ENCODE results near the gene GGN. TPM values are rescaled to one million over a fixed set of nuclear protein-coding genes. Genes with fewer than 3 reads are reported as not detected.
"Not testable (repeated sequence)": the region's sequence is repeated elsewhere in the genome, so short reads cannot be mapped to it uniquely, and the experiment has no call there.

The GGN gene
- total and polyA plus RNA-seq, 2 of the 13 experiments (the other 11 are each of a cell fraction or from before 2014, with no cell fraction given) = not detected

GRCh38 chr19:38362946-38363688 is 24.7 kb downstream of the GGN start:
- intact Hi-C loops (cut with micrococcal nuclease; ENCODE audit: unreplicated experiment) = loop anchor here (1.0 kb wide), 1 partner anchor 7 kb away; no protein-coding TSS in a partner anchor

More at GRCh38 chr19:38362946-38363688, 24.7 kb downstream of the GGN start:
- Histone ChIP-seq H3K4me1 (ENCODE audit: insufficient read depth, low read length) (peaks cover 45% of the 10 kb centered on the region), H3K27me3 (ENCODE audit: control insufficient read depth in 1 of 2, insufficient read depth in 2 of 2, low read length in 2 of 2) (peaks cover 14 to 39% of the 10 kb centered on the region in 2 experiments; a peak in 4 of 5 replicates), H3K4me2 (ENCODE audit: low read depth, low read length) (peak overlapping the region; percentile 88), H3K4me3 (replicated peaks in 1 of 3; ENCODE audit: insufficient read depth in 1 of 3, low read depth in 2 of 3, low read length in 3 of 3) (peak overlapping the region; percentile 57 to 75 (median 62); a peak in 3 of 6 replicates)
- DNase-seq (ENCODE audit: low spot score); H3K79me2 ChIP-seq (ENCODE audit: insufficient read depth, low read length); BruUV-seq (replicated peaks); H3K9me3 ChIP-seq (ENCODE audit: low read length); H2AFZ ChIP-seq (ENCODE audit: low read length); ATAC-seq; FAIRE-seq; H4K20me1 ChIP-seq (ENCODE audit: insufficient read depth, low read length); in situ Hi-C loops (cut with HindIII; ENCODE audit: extremely low pct_ligation_motif_present, low pct_unique_long_range_greater_than_20kb); H3K27ac ChIP-seq (ENCODE audit: extremely low read length, insufficient read depth, low read length); CTCF ChIA-PET (ENCODE audit: low intra/inter-chr PET ratio, low total read pairs); H3K9ac ChIP-seq (ENCODE audit: insufficient read depth, low read depth, low read length); H3K36me3 ChIP-seq (replicated peaks in 1 of 2; ENCODE audit: control insufficient read depth in 1 of 2, insufficient read depth in 2 of 2, low read length in 2 of 2); TF ChIP-seq SOX6 (IDR thresholded peaks at IDR 0.05): not testable (repeated sequence)
- POLR2A ChIA-PET = interaction anchor here (2.2 kb wide), 1 partner anchor 11 kb away, joined by 24 read pairs; the partner anchor contains the start of gene PSMD8
- WGBS (ENCODE audit: low lambda C conversion rate) = 30% methylated on average over 14 of the region's 16 CpGs
- TF ChIP-seq ZNF362 (CRISPR knock-in tag; IDR thresholded peaks at IDR 0.05; ENCODE audit: borderline replicate concordance) = 0 out of 2 replicates have a peak, but pooled peaks have one; percentile 33
- TF ChIP-seq, protein P1, sequence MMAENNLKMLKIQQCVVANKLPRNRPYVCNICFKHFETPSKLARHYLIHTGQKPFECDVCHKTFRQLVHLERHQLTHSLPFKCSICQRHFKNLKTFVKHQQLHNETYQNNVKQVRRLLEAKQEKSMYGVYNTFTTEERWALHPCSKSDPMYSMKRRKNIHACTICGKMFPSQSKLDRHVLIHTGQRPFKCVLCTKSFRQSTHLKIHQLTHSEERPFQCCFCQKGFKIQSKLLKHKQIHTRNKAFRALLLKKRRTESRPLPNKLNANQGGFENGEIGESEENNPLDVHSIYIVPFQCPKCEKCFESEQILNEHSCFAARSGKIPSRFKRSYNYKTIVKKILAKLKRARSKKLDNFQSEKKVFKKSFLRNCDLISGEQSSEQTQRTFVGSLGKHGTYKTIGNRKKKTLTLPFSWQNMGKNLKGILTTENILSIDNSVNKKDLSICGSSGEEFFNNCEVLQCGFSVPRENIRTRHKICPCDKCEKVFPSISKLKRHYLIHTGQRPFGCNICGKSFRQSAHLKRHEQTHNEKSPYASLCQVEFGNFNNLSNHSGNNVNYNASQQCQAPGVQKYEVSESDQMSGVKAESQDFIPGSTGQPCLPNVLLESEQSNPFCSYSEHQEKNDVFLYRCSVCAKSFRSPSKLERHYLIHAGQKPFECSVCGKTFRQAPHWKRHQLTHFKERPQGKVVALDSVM (CRISPR knock-in tag; IDR thresholded peaks at IDR 0.05) = peak; percentile 68; the same call in 1 of the 2 replicates
- TF ChIP-seq SOX6 (CRISPR knock-in tag; IDR thresholded peaks at IDR 0.05) = peak; percentile 58; the same call in 1 of the 2 replicates
- TF ChIP-seq MAX (IDR thresholded peaks at IDR 0.05) = peak; percentile 64; the same call in 1 of the 2 replicates
- TF ChIP-seq, protein P2, sequence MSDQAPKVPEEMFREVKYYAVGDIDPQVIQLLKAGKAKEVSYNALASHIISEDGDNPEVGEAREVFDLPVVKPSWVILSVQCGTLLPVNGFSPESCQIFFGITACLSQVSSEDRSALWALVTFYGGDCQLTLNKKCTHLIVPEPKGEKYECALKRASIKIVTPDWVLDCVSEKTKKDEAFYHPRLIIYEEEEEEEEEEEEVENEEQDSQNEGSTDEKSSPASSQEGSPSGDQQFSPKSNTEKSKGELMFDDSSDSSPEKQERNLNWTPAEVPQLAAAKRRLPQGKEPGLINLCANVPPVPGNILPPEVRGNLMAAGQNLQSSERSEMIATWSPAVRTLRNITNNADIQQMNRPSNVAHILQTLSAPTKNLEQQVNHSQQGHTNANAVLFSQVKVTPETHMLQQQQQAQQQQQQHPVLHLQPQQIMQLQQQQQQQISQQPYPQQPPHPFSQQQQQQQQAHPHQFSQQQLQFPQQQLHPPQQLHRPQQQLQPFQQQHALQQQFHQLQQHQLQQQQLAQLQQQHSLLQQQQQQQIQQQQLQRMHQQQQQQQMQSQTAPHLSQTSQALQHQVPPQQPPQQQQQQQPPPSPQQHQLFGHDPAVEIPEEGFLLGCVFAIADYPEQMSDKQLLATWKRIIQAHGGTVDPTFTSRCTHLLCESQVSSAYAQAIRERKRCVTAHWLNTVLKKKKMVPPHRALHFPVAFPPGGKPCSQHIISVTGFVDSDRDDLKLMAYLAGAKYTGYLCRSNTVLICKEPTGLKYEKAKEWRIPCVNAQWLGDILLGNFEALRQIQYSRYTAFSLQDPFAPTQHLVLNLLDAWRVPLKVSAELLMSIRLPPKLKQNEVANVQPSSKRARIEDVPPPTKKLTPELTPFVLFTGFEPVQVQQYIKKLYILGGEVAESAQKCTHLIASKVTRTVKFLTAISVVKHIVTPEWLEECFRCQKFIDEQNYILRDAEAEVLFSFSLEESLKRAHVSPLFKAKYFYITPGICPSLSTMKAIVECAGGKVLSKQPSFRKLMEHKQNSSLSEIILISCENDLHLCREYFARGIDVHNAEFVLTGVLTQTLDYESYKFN (CRISPR knock-in tag; conservative IDR thresholded peaks at IDR 0.05) = 0 out of 2 replicates have a peak, but pooled peaks have one; percentile 18
- TF ChIP-seq SOX5 (CRISPR knock-in tag; IDR thresholded peaks at IDR 0.05; ENCODE audit: borderline replicate concordance) = peak; percentile 29; the same call in 1 of the 2 replicates
- peak; percentile 83 for TF ChIP-seq BCL6 (CRISPR knock-in tag; IDR thresholded peaks at IDR 0.05)
